Esophagus squamous epithelium (tissue), 5 donors: ENCODE results near the gene BCHE. TPM values are rescaled to one million over a fixed set of nuclear protein-coding genes. Genes with fewer than 3 reads are reported as not detected.
A peak's percentile ranks its signal among the peaks of the same experiment; 100 is the strongest.

Source experiments
- DNase-seq: peaks from one replicate; lab custom pipeline; 2025; lab: John Stamatoyannopoulos, UW
- H3K27ac ChIP-seq, 4 donors: fragments of 200-600 bp; sonication (generic); one replicate each; pipeline ENCODE4 v1.5.1; 2016 to 2019; ENCODE audit warnings: mild to moderate bottlenecking in 1 of 4
- H3K27me3 ChIP-seq, 4 donors: fragments of 200-600 bp; sonication (generic); 1 replicate in 3 of 4; 2 replicates in 1 of 4; pipeline versions ENCODE4 v1.5.1 to v1.6.0; 2017 to 2021; ENCODE audit warnings: antibody characterized with exemption in 1 of 4
- H3K36me3 ChIP-seq, 3 donors: fragments of 200-600 bp; sonication (generic); one replicate each; pipeline ENCODE4 v1.5.1; 2016 to 2019
- H3K4me1 ChIP-seq, 3 donors: fragments of 200-600 bp; sonication (generic); one replicate each; pipeline ENCODE4 v1.5.1; 2017 to 2019
- H3K4me3 ChIP-seq, 4 donors: fragments of 200-600 bp; sonication (generic); 1 replicate in 3 of 4; 2 replicates in 1 of 4; pipeline ENCODE4 v1.5.1; 2016 to 2019; ENCODE audit warnings: mild to moderate bottlenecking in 2 of 4, moderate library complexity in 1 of 4
- H3K9me3 ChIP-seq, 3 donors: fragments of 200-600 bp; sonication (generic); one replicate each; pipeline ENCODE4 v1.5.1; 2016 to 2019
- CTCF ChIP-seq, 6 experiments: fragments of 450-650 bp in 4 of 6; fragments of 200-600 bp in 2 of 6; sonication (generic) in 2 of 6; IDR thresholded peaks; one replicate each; pipeline ENCODE4 v1.5.1; 2016 to 2019; ENCODE audit warnings: antibody characterized with exemption in 6 of 6, mild to moderate bottlenecking in 4 of 6, moderate library complexity in 4 of 6
- POLR2A ChIP-seq, 4 donors: fragments of 450-650 bp; IDR thresholded peaks; one replicate each; pipeline ENCODE4 v1.6.1; 2017; ENCODE audit warnings: antibody characterized with exemption in 4 of 4, mild to moderate bottlenecking in 4 of 4, moderate library complexity in 3 of 4
- WGBS, 2 donors: methylation state at CpG; one replicate each; pipeline ENCODE4 v1.1.5; 2018; 5-methylcytosine and 5-hydroxymethylcytosine counted together
- intact Hi-C: fragments of 100-400 bp; cut with DNase I; formaldehyde crosslinking; loops from one replicate; pipeline ENCODE4 v1.15.0; 2022
- total RNA-seq, 4 donors: library from RNA; depleted of rRNA; stranded (reverse); fragments of >200 nt; gene quantifications; one replicate each; pipeline ENCODE4 v1.1.0, GENCODE V29; 2016
- donor health status: DM: yes; HTN: yes; CAD: no.

BCHE gene
- 1 to 10 TPM in 3 of 4 donors, under 1 TPM in 1; 0.27 to 5.3 (median 2.3) TPM for total RNA-seq

GRCh38 chr3:165837058-165837525 lies at the start of gene BCHE:
Gene BCHE, minus strand, starts transcription at chr3:165837423. Its CDS starts 6,390 bp downstream, at chr3:165831033.
- intact Hi-C loops: no loop called here
- WGBS, 2 donors: 6 to 11% methylated on average over 6 of the region's 6 CpGs
- no peak for DNase-seq
- Histone ChIP-seq H3K27me3 (no peaks in the 10 kb centered on the region), H3K9me3 (no peaks in the 10 kb centered on the region), H3K27ac (peak within 1 kb of the TSS in 1 of 4 donors; percentile 29), H3K4me1 (no peaks in the 10 kb centered on the region), H3K4me3 (peak within 1 kb of the TSS; percentile 2 to 55 (median 21)), H3K36me3 (no peaks in the 10 kb centered on the region)
- TF ChIP-seq CTCF (IDR thresholded peaks at IDR 0.05) (no peak), POLR2A (IDR thresholded peaks at IDR 0.05) (no peak)

- H3K4me3 ChIP-seq: no peak overlapping the region
- no peaks in the 10 kb centered on the region for H3K9me3 ChIP-seq
- H3K27ac ChIP-seq: no peak overlapping the region
- DNase-seq: no peak
- intact Hi-C loops: no loop called here
- H3K27me3 ChIP-seq: no peaks in the 10 kb centered on the region
- no peaks in the 10 kb centered on the region for H3K4me1 ChIP-seq
- no peak for TF ChIP-seq POLR2A (IDR thresholded peaks at IDR 0.05)
- no peak for TF ChIP-seq CTCF (IDR thresholded peaks at IDR 0.05)
- H3K36me3 ChIP-seq: no peaks in the 10 kb centered on the region
- WGBS, 2 donors: 84 to 85% methylated on average over 5 of the region's 5 CpGs
Observed at GRCh38 chr3:165885558-165886270, 48.5 kb upstream of the BCHE start.

- peak overlapping the region in 1 of 4 donors; percentile 51 for H3K4me3 ChIP-seq
- H3K27ac ChIP-seq: no peak overlapping the region
- no peaks in the 10 kb centered on the region for H3K4me1 ChIP-seq
- H3K9me3 ChIP-seq: no peaks in the 10 kb centered on the region
- H3K27me3 ChIP-seq: no peaks in the 10 kb centered on the region
- intact Hi-C loops: no loop called here
- no peaks in the 10 kb centered on the region for H3K36me3 ChIP-seq
- no peak for DNase-seq
- no peak for TF ChIP-seq POLR2A (IDR thresholded peaks at IDR 0.05)
- TF ChIP-seq CTCF (IDR thresholded peaks at IDR 0.05): no peak
Observed at GRCh38 chr3:165884518-165884917, 47.3 kb upstream of the BCHE start.

GRCh38 chr3:165883863-165884478 lies 46.7 kb upstream of the BCHE start:
- Histone ChIP-seq H3K4me1 (no peaks in the 10 kb centered on the region), H3K36me3 (no peaks in the 10 kb centered on the region), H3K4me3 (peak overlapping the region in 1 of 4 donors; percentile 51), H3K27me3 (no peaks in the 10 kb centered on the region), H3K27ac (no peak overlapping the region), H3K9me3 (no peaks in the 10 kb centered on the region)
- no peak for TF ChIP-seq CTCF (IDR thresholded peaks at IDR 0.05)
- no peak for TF ChIP-seq POLR2A (IDR thresholded peaks at IDR 0.05)
- DNase-seq: no peak
- 53 to 65% methylated on average over 8 of the region's 8 CpGs for WGBS, 2 donors
- intact Hi-C loops: no loop called here

- intact Hi-C loops: no loop called here
- no peak for DNase-seq
- WGBS, 2 donors: 83 to 86% methylated on average over 2 of the region's 2 CpGs
- H3K27me3 ChIP-seq: no peaks in the 10 kb centered on the region
- no peaks in the 10 kb centered on the region for H3K36me3 ChIP-seq
- no peaks in the 10 kb centered on the region for H3K4me1 ChIP-seq
- TF ChIP-seq CTCF (IDR thresholded peaks at IDR 0.05) (no peak), POLR2A (IDR thresholded peaks at IDR 0.05) (no peak)
- no peaks in the 10 kb centered on the region for H3K9me3 ChIP-seq
- no peak overlapping the region for H3K4me3 ChIP-seq
- H3K27ac ChIP-seq: no peak overlapping the region
Observed at GRCh38 chr3:165883117-165883516, 45.9 kb upstream of the BCHE start.
